ENCODE results near the gene NMB.

Gene NMB

DNA sequence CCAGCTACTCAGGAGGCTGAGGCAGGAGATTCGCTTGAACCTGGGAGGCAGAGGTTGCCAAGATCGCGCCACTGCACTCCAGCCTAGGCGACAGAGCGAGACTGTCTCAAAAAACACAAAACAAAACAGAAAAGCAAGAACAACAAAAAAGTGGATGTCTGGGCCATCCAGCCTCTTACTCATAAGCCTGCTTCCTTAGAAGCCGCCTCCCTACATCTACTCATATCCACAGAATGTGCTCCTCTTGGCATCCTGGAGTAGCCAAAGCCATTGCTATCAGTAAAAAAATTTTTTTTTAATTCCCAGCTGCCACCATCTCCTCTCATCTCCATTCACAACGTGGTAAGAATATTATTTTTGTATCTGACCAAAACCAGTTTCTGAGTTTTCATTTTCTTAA lies 46.4 kb downstream of the NMB start:
- no peak for DNase-seq

DNA sequence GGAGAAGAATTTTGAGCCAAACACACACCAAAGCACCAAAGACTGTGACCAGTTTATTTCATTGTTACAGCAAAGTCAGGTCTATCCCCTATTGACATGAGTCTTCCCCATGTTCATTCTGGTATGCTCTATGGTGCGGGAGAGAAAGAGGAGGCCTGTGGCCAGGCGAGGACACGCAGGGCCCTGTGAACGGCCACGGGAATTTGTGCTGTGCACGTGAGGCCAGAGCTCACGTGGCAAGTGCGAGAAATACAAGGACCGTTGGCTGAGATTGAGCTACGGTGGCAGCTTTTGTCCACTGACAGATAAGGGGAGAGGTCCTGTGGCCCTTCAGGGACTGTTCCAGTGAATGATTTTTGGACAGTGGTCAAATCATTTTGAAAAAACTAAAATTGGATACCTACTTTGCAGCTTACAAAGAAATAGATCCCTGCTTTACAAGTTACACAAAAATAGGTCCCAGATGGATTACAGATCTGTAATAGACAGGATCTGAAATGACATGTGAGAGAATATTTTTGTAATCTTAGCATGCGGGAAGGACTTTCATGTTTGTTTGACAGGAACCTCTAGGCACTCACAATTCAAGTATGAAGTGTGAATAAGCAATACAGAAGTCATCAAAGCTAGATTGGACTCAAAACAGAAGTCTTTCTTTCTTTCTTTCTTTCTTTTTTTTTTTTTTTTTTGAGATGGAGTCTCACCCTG lies 48.0 kb downstream of the NMB start:
- DNase-seq: no peak

DNA sequence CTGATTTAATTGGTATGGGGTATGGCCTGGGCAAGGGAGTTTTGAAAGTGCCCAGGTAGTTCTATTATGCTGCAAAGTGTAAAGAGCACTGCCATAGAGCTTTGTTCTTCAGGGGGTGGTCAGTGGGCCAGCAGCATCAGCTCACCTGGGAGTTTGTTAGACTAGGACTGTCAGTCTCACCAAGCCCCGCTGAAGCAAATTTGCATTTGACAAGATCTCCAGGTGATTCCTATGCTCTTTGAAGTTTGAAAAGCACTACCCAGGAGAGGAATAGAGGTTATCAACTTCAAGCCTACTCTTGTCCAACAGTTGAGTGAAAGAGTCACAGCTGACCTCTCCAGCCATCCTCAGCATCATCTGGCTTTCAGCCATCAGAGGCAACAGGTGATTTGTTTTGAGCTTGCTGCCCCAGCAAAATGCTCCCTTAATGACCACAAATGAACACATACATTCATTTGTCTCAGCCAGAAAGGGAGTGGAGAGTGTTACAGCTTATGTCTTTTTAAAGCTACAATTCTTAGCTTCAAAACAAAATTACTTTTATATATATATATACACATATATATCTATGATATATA lies 49.2 kb downstream of the NMB start:
- DNase-seq: no peak

DNA sequence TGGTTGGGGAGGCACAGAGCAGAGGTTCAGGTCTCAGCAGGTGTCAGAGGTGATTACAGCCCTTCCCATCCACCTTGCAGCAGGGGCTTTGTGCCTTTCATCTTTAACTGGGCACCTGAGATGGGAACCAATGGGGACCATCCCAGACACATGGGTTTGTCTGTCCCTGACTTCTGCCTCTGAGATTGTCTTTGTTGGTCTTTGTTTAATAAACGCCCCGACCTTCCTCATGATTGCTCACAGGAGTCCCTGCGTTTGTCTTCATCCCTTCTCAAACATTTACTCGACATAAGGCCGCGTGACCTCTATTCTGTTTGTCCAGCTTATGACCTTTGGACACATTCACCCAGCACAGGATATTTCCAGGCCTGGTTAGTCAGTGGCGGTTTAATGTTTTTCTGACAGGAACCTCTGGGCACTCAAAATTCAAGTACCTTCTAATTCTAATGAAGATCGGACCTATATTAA lies 51.3 kb downstream of the NMB start:
- DNase-seq: no peak

DNA sequence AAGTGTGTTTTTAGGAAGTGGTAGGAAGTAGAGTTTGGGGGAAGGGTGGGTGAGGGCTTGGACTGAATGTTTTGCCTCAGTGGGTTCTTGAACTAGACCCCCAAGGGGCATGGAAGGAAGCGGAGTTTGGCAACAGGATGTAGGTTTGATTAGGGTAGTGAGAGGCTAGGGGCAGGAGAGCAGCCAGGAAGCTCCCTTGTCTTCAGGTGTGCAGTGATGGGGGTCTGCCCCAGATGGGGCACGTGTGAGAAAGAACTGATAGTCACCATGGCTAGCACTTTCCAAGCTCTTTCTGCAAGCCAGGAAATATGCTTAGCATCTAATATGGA lies 52.5 kb downstream of the NMB start:
- DNase-seq: no peak

Measured in C1 segment of cervical spinal cord (tissue), 14 donors.